Karpas-422 (cell line): Measurements from ENCODE around the gene NR2C2AP. TPM values are rescaled to one million over a fixed set of nuclear protein-coding genes. Genes with fewer than 3 reads are reported as not detected.

Experiments
- small RNA-seq: library from RNA; depleted of rRNA; stranded (forward); fragments of <200 nt; gene quantifications from one replicate; pipeline ENCODE3, GENCODE V24; 2014
- total RNA-seq: library from RNA; depleted of rRNA; stranded (reverse); fragments of >200 nt; shearing (Covaris generic); gene quantifications from 2 replicates; pipeline ENCODE4 v1.2.3, GENCODE V29; 2014; ENCODE audit warnings: low replicate concordance; rRNA removed

Gene NR2C2AP
- total RNA-seq, 1 experiment from 2014 or later = 6.9 TPM

Small RNAs within 50 kb of the gene (small RNA-seq; reads per million reads assigned to genes)
- gene RNU6-1028P = not detected

Other genes with a start within 250 kb of the NR2C2AP start
- 71.7 and 74.1 TPM in 2 replicates for gene SUGP2, start 169.9 kb downstream of the NR2C2AP start, total RNA-seq
- 25.1 and 43.6 TPM in 2 replicates for gene ARMC6, start 169.8 kb downstream of the NR2C2AP start, total RNA-seq
- 4.5 and 6.2 TPM in 2 replicates for gene SLC25A42, start 139.4 kb downstream of the NR2C2AP start, total RNA-seq
- gene TMEM161A, start 64.9 kb downstream of the NR2C2AP start, total RNA-seq = 24.9 and 58.5 TPM in 2 replicates
- 395 and 679 TPM in 2 replicates for gene MEF2B, start 33.2 kb downstream of the NR2C2AP start, total RNA-seq
- 6.6 and 12.3 TPM in 2 replicates for gene BORCS8, start 11.3 kb downstream of the NR2C2AP start, total RNA-seq
- 170 and 176 TPM in 2 replicates for gene RFXANK, start 11.2 kb downstream of the NR2C2AP start, total RNA-seq
- not detected in 2 replicates for gene NCAN, start 8.5 kb upstream of the NR2C2AP start, total RNA-seq
- not detected in 2 replicates for gene TM6SF2, start 69.9 kb upstream of the NR2C2AP start, total RNA-seq
- 21.4 and 49.5 TPM in 2 replicates for gene SUGP1, start 117.1 kb upstream of the NR2C2AP start, total RNA-seq
- gene MAU2, start 117.4 kb upstream of the NR2C2AP start, total RNA-seq = 37.3 and 44.6 TPM in 2 replicates
- gene GATAD2A, start 202.3 kb upstream of the NR2C2AP start, total RNA-seq = 38.4 and 63.4 TPM in 2 replicates